HEK293 (cell line): ENCODE results near the gene LTV1.
A peak's percentile ranks its signal among the peaks of the same experiment; 100 is the strongest.

Experiments used
- EGR2 ChIP-seq: fragments of 450-650 bp; formaldehyde crosslinking; IDR thresholded peaks from 2 replicates; pipeline ENCODE4 v1.5.1; 2016; ENCODE audit warnings: low read depth, missing biosample characterization, missing genetic modification characterization
- FEZF1 ChIP-seq: fragments of 450-650 bp; formaldehyde crosslinking; IDR thresholded peaks from 2 replicates; pipeline ENCODE4 v1.5.1; 2016; ENCODE audit warnings: missing biosample characterization, missing genetic modification characterization
- GLI4 ChIP-seq: fragments of 450-650 bp; formaldehyde crosslinking; IDR thresholded peaks from 2 replicates; pipeline ENCODE4 v1.5.1; 2016; ENCODE audit warnings: missing biosample characterization, missing genetic modification characterization
- MZF1 ChIP-seq: fragments of 450-650 bp; formaldehyde crosslinking; IDR thresholded peaks from 2 replicates; pipeline ENCODE4 v1.5.1; 2017; ENCODE audit warnings: missing biosample characterization, missing genetic modification characterization, borderline replicate concordance
- PRDM10 ChIP-seq: fragments of 450-650 bp; formaldehyde crosslinking; IDR thresholded peaks from 2 replicates; pipeline ENCODE4 v1.5.1; 2016; ENCODE audit warnings: missing biosample characterization, missing genetic modification characterization
- RBAK ChIP-seq: fragments of 450-650 bp; formaldehyde crosslinking; IDR thresholded peaks from 2 replicates; pipeline ENCODE4 v1.5.1; 2016; ENCODE audit warnings: missing biosample characterization, missing genetic modification characterization
- REST ChIP-seq: fragments of 450-650 bp; formaldehyde crosslinking; IDR thresholded peaks from 2 replicates; pipeline ENCODE4 v1.5.1; 2016; ENCODE audit warnings: missing biosample characterization, missing genetic modification characterization
- SCRT1 ChIP-seq: fragments of 450-650 bp; formaldehyde crosslinking; IDR thresholded peaks from 2 replicates; pipeline ENCODE4 v1.5.1; 2016; ENCODE audit warnings: missing biosample characterization, missing genetic modification characterization, borderline replicate concordance
- TCF7L2 ChIP-seq: IDR thresholded peaks from 2 replicates; pipeline ENCODE4 v1.6.1; 2011; ENCODE audit warnings: low read depth, mild to moderate bottlenecking, inconsistent platforms, low read length, moderate library complexity, borderline replicate concordance
- ZBTB20 ChIP-seq: fragments of 450-650 bp; formaldehyde crosslinking; IDR thresholded peaks from 2 replicates; pipeline ENCODE4 v1.5.1; 2016; ENCODE audit warnings: missing biosample characterization, missing genetic modification characterization
- ZBTB21 ChIP-seq: fragments of 450-650 bp; formaldehyde crosslinking; IDR thresholded peaks from 2 replicates; pipeline ENCODE4 v1.5.1; 2017; ENCODE audit warnings: missing biosample characterization, missing genetic modification characterization
- ZNF121 ChIP-seq: fragments of 450-650 bp; formaldehyde crosslinking; IDR thresholded peaks from 2 replicates; pipeline ENCODE4 v1.5.1; 2016; ENCODE audit warnings: missing biosample characterization, missing genetic modification characterization
- ZNF155 ChIP-seq: fragments of 450-650 bp; formaldehyde crosslinking; IDR thresholded peaks from 2 replicates; pipeline ENCODE4 v1.5.1; 2016; ENCODE audit warnings: missing biosample characterization, missing genetic modification characterization
- ZNF157 ChIP-seq: fragments of 450-650 bp; formaldehyde crosslinking; IDR thresholded peaks from 2 replicates; pipeline ENCODE4 v1.5.1; 2016; ENCODE audit warnings: missing biosample characterization, missing genetic modification characterization
- ZNF175 ChIP-seq: fragments of 450-650 bp; formaldehyde crosslinking; IDR thresholded peaks from 2 replicates; pipeline ENCODE4 v1.5.1; 2016; ENCODE audit warnings: missing biosample characterization, missing genetic modification characterization
- ZNF266 ChIP-seq: fragments of 450-650 bp; formaldehyde crosslinking; IDR thresholded peaks from 2 replicates; pipeline ENCODE4 v1.5.1; 2016; ENCODE audit warnings: missing biosample characterization, missing genetic modification characterization, low read depth
- ZNF37A ChIP-seq: fragments of 450-650 bp; IDR thresholded peaks from 2 replicates; pipeline ENCODE4 v1.5.1; 2018; ENCODE audit warnings: missing biosample characterization, missing genetic modification characterization
- ZNF426 ChIP-seq: fragments of 450-650 bp; formaldehyde crosslinking; IDR thresholded peaks from 2 replicates; pipeline ENCODE4 v1.5.1; 2017; ENCODE audit warnings: missing biosample characterization, missing genetic modification characterization, mild to moderate bottlenecking, inconsistent platforms, moderate library complexity
- ZNF549 ChIP-seq: fragments of 450-650 bp; IDR thresholded peaks from 2 replicates; pipeline ENCODE4 v1.5.1; 2018; ENCODE audit warnings: missing biosample characterization, missing genetic modification characterization, mild to moderate bottlenecking, inconsistent platforms, moderate library complexity
- ZNF621 ChIP-seq: fragments of 450-650 bp; formaldehyde crosslinking; IDR thresholded peaks from 2 replicates; pipeline ENCODE4 v1.5.1; 2017; ENCODE audit warnings: missing biosample characterization, missing genetic modification characterization
- ZNF660 ChIP-seq: fragments of 450-650 bp; IDR thresholded peaks from 2 replicates; pipeline ENCODE4 v1.5.1; 2018; ENCODE audit warnings: missing biosample characterization, mild to moderate bottlenecking, missing genetic modification characterization
- ZNF791 ChIP-seq: fragments of 450-650 bp; formaldehyde crosslinking; IDR thresholded peaks from 2 replicates; pipeline ENCODE4 v1.5.1; 2016; ENCODE audit warnings: missing biosample characterization, missing genetic modification characterization
- ZNF792 ChIP-seq: fragments of 450-650 bp; formaldehyde crosslinking; IDR thresholded peaks from 2 replicates; pipeline ENCODE4 v1.5.1; 2016; ENCODE audit warnings: missing biosample characterization, missing genetic modification characterization
- ZNF843 ChIP-seq: fragments of 450-650 bp; formaldehyde crosslinking; IDR thresholded peaks from 2 replicates; pipeline ENCODE4 v1.5.1; 2016; ENCODE audit warnings: missing biosample characterization, missing genetic modification characterization
- TF ChIP-seq, protein P1 (sequence below): fragments of 450-650 bp; formaldehyde crosslinking; IDR thresholded peaks from 2 replicates; pipeline ENCODE4 v1.5.1; 2016; ENCODE audit warnings: missing biosample characterization, missing genetic modification characterization, low read depth
- TF ChIP-seq, protein P2 (sequence below): fragments of 450-650 bp; formaldehyde crosslinking; IDR thresholded peaks from 2 replicates; pipeline ENCODE4 v1.5.1; 2016; ENCODE audit warnings: missing biosample characterization, missing genetic modification characterization
- TF ChIP-seq, protein P3 (sequence below): fragments of 450-650 bp; formaldehyde crosslinking; IDR thresholded peaks from 2 replicates; pipeline ENCODE4 v1.5.1; 2017; ENCODE audit warnings: missing biosample characterization, missing genetic modification characterization

Gene LTV1

GRCh38 chr6:143842902-143843676, at the start of gene LTV1 (continued):
- TF ChIP-seq ZNF792, result no peak
- TF ChIP-seq, protein P1, sequence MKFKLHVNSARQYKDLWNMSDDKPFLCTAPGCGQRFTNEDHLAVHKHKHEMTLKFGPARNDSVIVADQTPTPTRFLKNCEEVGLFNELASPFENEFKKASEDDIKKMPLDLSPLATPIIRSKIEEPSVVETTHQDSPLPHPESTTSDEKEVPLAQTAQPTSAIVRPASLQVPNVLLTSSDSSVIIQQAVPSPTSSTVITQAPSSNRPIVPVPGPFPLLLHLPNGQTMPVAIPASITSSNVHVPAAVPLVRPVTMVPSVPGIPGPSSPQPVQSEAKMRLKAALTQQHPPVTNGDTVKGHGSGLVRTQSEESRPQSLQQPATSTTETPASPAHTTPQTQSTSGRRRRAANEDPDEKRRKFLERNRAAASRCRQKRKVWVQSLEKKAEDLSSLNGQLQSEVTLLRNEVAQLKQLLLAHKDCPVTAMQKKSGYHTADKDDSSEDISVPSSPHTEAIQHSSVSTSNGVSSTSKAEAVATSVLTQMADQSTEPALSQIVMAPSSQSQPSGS (tag by site-specific recombination), result peak; percentile 93
- TF ChIP-seq ZNF621, result no peak
- no peak for TF ChIP-seq ZNF155 (tag by site-specific recombination)
- TF ChIP-seq REST (tag by site-specific recombination), result peak; percentile 61; the same call in 1 of the 2 replicates
- no peak for TF ChIP-seq ZNF426 (tag by site-specific recombination)
- peak; percentile 92 for TF ChIP-seq ZBTB21 (tag by site-specific recombination)
- no peak for TF ChIP-seq ZNF549 (tag by site-specific recombination)
- TF ChIP-seq MZF1 (tag by site-specific recombination), result no peak
- TF ChIP-seq EGR2 (tag by site-specific recombination), result no peak
- TF ChIP-seq FEZF1 (tag by site-specific recombination), result no peak
- 0 out of 2 replicates have a peak, but pooled peaks have one; percentile 75 for TF ChIP-seq GLI4 (tag by site-specific recombination)
- peak; percentile 98 for TF ChIP-seq PRDM10 (tag by site-specific recombination)
- 0 out of 2 replicates have a peak, but pooled peaks have one; percentile 12 for TF ChIP-seq ZNF121 (tag by site-specific recombination)
- peak; percentile 58 for TF ChIP-seq ZNF843
- no peak for TF ChIP-seq RBAK
- TF ChIP-seq, protein P2, sequence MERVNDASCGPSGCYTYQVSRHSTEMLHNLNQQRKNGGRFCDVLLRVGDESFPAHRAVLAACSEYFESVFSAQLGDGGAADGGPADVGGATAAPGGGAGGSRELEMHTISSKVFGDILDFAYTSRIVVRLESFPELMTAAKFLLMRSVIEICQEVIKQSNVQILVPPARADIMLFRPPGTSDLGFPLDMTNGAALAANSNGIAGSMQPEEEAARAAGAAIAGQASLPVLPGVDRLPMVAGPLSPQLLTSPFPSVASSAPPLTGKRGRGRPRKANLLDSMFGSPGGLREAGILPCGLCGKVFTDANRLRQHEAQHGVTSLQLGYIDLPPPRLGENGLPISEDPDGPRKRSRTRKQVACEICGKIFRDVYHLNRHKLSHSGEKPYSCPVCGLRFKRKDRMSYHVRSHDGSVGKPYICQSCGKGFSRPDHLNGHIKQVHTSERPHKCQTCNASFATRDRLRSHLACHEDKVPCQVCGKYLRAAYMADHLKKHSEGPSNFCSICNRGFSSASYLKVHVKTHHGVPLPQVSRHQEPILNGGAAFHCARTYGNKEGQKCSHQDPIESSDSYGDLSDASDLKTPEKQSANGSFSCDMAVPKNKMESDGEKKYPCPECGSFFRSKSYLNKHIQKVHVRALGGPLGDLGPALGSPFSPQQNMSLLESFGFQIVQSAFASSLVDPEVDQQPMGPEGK, result peak; percentile 96
- no peak for TF ChIP-seq ZNF157 (tag by site-specific recombination)
- no peak for TF ChIP-seq ZNF37A (tag by site-specific recombination)
- TF ChIP-seq SCRT1, result no peak
- TF ChIP-seq TCF7L2, result no peak
- peak; percentile 70; the same call in 1 of the 2 replicates for TF ChIP-seq ZBTB20
- TF ChIP-seq ZNF266 (tag by site-specific recombination), result no peak
- no peak for TF ChIP-seq ZNF791
- peak; percentile 73; the same call in 1 of the 2 replicates for TF ChIP-seq ZNF660 (tag by site-specific recombination)
- TF ChIP-seq, protein P3, sequence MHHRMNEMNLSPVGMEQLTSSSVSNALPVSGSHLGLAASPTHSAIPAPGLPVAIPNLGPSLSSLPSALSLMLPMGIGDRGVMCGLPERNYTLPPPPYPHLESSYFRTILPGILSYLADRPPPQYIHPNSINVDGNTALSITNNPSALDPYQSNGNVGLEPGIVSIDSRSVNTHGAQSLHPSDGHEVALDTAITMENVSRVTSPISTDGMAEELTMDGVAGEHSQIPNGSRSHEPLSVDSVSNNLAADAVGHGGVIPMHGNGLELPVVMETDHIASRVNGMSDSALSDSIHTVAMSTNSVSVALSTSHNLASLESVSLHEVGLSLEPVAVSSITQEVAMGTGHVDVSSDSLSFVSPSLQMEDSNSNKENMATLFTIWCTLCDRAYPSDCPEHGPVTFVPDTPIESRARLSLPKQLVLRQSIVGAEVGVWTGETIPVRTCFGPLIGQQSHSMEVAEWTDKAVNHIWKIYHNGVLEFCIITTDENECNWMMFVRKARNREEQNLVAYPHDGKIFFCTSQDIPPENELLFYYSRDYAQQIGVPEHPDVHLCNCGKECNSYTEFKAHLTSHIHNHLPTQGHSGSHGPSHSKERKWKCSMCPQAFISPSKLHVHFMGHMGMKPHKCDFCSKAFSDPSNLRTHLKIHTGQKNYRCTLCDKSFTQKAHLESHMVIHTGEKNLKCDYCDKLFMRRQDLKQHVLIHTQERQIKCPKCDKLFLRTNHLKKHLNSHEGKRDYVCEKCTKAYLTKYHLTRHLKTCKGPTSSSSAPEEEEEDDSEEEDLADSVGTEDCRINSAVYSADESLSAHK, result no peak; the same call in none of the 2 replicates
- TF ChIP-seq ZNF175, result no peak
